ENCODE measurements around the gene MTRF1.
"Not testable (repeated sequence)": the region's sequence is repeated elsewhere in the genome, so short reads cannot be mapped to it uniquely, and the experiment has no call there.

The MTRF1 gene

DNA sequence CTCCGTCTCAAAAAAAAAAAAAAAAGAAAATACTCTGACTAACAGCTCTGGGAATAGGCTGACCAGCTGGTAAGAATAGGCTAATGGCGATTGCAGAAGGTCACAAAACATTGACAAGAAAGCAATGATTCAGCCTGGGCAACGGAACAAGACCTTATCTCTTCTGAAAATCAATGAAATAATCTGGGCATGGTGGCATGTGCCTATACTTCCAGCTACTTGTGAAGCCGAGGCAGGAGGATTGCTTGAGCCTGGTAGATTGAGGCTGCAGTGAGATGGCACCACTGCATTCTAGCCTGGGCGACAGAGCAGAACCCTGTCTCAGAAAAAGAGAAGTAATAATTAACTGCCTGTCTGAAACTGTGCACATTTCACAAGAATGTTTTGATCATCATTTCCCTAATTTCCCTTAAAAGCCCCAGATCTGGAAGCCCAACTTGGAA, 18.8 kb upstream of the MTRF1 start:
- in situ Hi-C loops (cut with MboI; ENCODE audit: low sequenced_read_pairs), result no loop called here

DNA sequence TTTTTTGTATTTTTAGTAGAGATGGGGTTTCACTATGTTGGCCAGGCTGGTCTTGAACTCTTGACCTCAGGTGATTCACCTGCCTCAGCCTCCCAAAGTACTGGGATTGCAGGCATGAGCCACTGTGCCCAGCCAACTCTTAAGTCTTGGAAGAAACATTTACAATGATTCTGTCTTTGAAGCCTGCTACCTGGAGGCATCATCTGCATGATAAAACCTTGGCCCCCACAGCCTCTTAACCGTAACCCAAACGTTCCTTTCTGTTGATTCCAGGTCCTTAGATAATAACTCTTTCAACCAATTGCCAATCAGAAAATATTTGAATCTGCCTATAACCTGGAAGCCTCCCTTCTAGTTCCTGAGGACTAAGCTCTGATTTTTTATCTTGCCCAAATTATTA, 15.8 kb upstream of the MTRF1 start:
- in situ Hi-C loops (cut with MboI; ENCODE audit: low sequenced_read_pairs), result not testable (repeated sequence)

GRCh38 chr13:41276824-41277223, 13.4 kb upstream of the MTRF1 start:
- in situ Hi-C loops (cut with MboI; ENCODE audit: low sequenced_read_pairs), result no loop called here

- in situ Hi-C loops (cut with MboI; ENCODE audit: low sequenced_read_pairs), result no loop called here
These were observed 11.5 kb upstream of the MTRF1 start for GRCh38 chr13:41274881-41275280.

DNA sequence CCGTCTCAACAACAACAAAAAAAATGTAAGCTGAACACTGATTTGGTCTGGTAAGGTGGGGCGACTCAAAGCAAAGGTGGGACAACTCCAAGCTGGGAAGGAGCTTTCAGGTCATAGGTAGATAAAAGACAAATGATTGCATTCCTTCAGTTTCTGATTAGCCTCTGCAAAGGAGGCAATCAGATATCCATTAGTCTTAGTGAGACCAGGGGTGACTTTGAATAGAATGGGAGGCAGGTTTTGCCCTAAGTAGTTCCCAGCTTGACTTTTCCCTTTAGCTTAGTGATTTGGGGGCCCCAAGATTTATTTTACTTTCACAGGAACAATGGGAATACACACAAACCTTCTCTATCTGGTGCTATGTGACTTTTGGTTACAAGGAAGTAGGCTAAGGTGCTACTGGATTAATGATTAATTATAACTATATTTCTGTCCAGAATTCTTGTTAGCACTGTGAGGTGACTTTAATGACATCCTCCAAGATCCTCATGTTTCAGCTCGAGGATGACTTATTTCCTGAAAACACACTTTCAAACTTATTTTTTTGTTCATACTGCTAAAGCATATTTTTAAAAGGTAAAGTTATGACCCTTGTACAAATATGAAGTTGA, 10.6 kb upstream of the MTRF1 start:
- in situ Hi-C loops (cut with MboI; ENCODE audit: low sequenced_read_pairs), result no loop called here

GRCh38 chr13:41271456-41272285, 8.3 kb upstream of the MTRF1 start:
- in situ Hi-C loops (cut with MboI; ENCODE audit: low sequenced_read_pairs), result no loop called here

GRCh38 chr13:41268764-41269163, 5.4 kb upstream of the MTRF1 start:
- in situ Hi-C loops (cut with MboI; ENCODE audit: low sequenced_read_pairs), result no loop called here

GRCh38 chr13:41267106-41267505, 3.7 kb upstream of the MTRF1 start:
- in situ Hi-C loops (cut with MboI; ENCODE audit: low sequenced_read_pairs), result no loop called here

DNA sequence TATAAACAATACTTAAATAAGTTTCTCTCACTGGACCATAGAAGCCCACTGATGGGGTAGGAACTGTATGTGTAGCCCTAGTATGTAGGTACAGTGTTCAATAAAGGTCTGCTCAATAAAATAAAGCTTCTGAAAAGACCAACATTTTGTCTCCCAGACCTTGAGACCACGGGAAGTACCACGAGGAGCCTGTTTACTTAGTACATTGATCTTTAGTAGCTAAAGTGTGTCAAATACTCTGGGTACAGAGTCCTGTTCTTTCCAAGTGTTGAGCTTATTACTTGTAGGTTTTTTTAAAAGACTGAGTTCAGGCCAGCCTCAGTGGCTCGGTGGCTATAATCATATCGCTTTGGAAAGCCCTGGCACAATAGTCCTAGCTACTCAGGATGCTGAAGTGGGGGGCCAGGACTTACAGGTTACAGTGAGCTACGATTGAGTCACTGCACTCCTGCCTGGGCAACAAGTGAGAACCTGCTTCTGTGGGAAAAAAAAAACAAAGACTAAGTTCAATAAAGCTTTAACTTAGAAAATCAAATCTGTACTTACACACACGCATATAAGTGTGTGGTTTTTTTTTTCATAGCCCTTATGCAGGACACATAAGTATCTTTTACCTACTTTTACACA, 3.4 kb downstream of the MTRF1 start:
- in situ Hi-C loops (cut with MboI; ENCODE audit: low sequenced_read_pairs), result no loop called here

DNA sequence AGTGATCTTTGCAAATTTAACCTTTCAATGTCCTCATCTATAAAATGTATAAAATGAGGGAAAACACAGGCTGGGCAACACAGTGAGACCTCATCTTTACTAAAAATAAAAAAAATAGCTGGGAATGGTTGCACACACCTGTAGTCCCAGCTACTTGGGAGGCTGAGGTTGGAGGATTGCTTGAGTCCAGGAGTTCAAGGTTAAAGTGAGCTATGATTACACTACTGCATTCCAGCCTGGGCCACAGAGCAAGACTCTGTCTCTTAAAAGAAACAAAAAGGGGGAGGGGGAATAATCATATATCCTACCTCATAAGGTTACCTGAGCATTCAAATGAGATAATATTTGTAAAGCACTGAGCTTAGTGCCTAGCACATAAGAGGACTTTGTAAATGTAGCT, 5.8 kb downstream of the MTRF1 start:
- in situ Hi-C loops (cut with MboI; ENCODE audit: low sequenced_read_pairs), result no loop called here

GRCh38 chr13:41254902-41255301, 8.5 kb downstream of the MTRF1 start:
- in situ Hi-C loops (cut with MboI; ENCODE audit: low sequenced_read_pairs), result no loop called here

- in situ Hi-C loops (cut with MboI; ENCODE audit: low sequenced_read_pairs), result no loop called here
These were observed 12.4 kb downstream of the MTRF1 start for GRCh38 chr13:41250993-41251392.

GRCh38 chr13:41246969-41247680, 16.3 kb downstream of the MTRF1 start:
- in situ Hi-C loops (cut with MboI; ENCODE audit: low sequenced_read_pairs), result no loop called here

DNA sequence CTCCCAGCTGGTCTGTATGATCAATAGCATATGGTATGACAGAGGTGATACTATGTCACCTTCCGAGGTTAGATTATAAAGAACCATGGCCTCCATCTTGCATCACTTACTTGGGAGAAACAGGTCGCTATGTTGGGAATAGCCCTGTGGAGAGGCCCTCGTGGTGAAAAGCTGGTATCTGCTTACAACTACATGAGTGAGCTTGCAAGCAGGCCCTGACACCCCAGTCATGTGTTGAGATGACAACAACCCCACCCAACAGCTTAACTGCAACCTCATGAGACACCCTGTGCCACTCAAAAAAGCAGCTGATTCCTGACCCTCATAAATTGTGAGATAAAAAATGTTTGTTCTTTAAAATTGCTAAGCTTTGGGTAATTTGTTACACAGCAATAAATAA, 18.8 kb downstream of the MTRF1 start:
- in situ Hi-C loops (cut with MboI; ENCODE audit: low sequenced_read_pairs), result no loop called here

- in situ Hi-C loops (cut with MboI; ENCODE audit: low sequenced_read_pairs), result no loop called here
These were observed 21.8 kb downstream of the MTRF1 start for GRCh38 chr13:41241626-41242025.

DNA sequence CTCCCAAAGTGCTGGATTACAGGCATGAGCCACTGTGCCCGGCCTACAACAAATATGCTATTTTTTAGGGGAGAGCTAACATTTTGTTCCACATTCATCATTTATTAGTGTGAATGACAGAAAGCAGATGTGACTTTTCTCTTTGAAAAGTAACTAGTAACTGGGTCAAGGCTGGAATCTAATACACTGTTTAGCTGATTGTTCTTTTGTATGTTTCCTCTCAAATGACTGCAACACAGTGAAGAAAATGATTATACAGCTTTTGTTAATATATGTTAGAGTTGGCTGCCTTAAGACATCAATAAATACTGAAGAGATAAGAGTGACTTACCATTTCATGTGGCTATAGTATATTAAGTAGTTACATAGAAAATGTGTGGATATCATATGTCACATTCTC, 27.0 kb downstream of the MTRF1 start:
- in situ Hi-C loops (cut with MboI; ENCODE audit: low sequenced_read_pairs), result no loop called here

GRCh38 chr13:41232578-41233480, 30.5 kb downstream of the MTRF1 start:
- in situ Hi-C loops (cut with MboI; ENCODE audit: low sequenced_read_pairs), result no loop called here

- in situ Hi-C loops (cut with MboI; ENCODE audit: low sequenced_read_pairs), result no loop called here
These were observed 31.6 kb downstream of the MTRF1 start for GRCh38 chr13:41231786-41232185.

DNA sequence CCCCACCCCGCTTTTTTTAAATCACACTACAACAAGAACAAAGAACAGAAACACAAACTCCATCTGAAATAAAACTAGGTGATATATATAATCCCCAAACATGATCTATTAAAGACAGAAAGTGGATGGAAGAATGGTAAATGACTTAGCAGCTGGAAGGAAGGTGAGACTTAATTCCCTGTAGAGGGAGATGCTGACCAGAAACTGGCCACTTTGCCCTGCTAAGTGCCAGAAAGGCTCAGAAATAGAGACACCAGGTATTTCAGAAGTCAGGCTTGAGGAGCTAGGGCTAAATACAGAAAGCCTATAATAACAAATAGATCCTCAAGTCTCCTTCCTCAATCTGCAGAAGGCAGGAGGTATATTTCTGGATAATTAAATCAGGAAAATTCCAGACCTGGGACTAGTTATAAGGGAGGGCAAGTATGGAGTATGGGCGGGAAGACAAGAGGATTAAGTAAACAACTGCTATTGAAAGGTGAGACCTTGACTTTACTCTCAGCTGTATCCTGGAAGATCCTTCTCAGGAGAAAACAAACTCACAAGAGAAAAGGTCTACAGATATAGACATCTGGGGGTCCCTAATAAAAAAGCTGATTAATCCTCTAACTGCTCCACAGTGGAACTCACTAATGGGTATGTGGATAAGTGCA, 32.2 kb downstream of the MTRF1 start:
- in situ Hi-C loops (cut with MboI; ENCODE audit: low sequenced_read_pairs), result no loop called here

DNA sequence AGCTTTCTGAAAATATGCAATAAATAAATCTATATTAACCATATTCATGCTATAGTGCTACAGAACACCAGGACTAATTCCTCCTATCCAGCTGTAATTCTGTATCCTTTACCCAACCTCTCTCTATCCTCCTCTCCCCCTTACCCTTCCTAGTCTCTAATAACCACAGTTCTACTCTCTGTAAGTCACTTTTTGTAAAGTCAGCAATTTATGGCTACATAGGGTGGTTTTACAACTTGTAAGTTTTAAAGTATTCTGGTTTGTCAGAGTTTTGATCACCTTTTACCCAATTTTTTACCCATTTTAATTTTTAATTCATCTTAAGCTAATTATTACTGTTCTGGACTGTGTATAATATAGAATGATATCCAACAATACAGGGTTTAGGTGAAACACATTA, 34.0 kb downstream of the MTRF1 start:
- in situ Hi-C loops (cut with MboI; ENCODE audit: low sequenced_read_pairs), result no loop called here
